GM18511 (cell line): ENCODE data around the gene PLEKHM3.

ENCODE experiments used
- ATAC-seq: cut with Tn5 transposase; IDR thresholded peaks from one replicate; pipeline ENCODE4 v1.9.1; 2021; ENCODE audit warnings: mild to moderate bottlenecking, moderate library complexity; ENCODE audit not compliant: unreplicated experiment

PLEKHM3 gene

DNA sequence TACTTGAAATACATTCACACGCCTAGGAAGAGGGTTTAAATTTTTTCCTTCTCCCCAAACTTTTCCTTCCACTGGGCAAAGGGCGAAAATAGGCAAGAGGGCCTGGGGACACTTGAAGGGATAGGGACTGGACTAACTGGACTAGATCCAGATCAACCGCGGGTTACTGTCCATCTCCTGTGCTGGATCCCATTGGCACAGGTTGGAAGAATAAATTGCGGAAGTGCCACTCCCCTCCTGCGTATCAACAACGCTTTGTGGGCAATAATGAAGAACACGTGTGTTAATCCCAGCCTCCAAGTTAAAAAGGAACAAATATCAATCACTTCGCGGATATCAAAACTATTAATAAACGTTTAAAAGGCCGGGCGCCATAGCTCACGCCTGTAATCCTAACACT is 253.9 kb downstream of the PLEKHM3 start:
- ATAC-seq: no peak
